HG03565 (cell line): ENCODE results near the gene TPBG.
A peak's percentile ranks its signal among the peaks of the same experiment; 100 is the strongest.

ENCODE experiments used
- ATAC-seq: cut with Tn5 transposase; IDR thresholded peaks from one replicate; pipeline ENCODE4 v1.9.1; 2021; ENCODE audit warnings: mild to moderate bottlenecking, moderate library complexity; ENCODE audit not compliant: unreplicated experiment

TPBG gene, protein sequence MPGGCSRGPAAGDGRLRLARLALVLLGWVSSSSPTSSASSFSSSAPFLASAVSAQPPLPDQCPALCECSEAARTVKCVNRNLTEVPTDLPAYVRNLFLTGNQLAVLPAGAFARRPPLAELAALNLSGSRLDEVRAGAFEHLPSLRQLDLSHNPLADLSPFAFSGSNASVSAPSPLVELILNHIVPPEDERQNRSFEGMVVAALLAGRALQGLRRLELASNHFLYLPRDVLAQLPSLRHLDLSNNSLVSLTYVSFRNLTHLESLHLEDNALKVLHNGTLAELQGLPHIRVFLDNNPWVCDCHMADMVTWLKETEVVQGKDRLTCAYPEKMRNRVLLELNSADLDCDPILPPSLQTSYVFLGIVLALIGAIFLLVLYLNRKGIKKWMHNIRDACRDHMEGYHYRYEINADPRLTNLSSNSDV

DNA sequence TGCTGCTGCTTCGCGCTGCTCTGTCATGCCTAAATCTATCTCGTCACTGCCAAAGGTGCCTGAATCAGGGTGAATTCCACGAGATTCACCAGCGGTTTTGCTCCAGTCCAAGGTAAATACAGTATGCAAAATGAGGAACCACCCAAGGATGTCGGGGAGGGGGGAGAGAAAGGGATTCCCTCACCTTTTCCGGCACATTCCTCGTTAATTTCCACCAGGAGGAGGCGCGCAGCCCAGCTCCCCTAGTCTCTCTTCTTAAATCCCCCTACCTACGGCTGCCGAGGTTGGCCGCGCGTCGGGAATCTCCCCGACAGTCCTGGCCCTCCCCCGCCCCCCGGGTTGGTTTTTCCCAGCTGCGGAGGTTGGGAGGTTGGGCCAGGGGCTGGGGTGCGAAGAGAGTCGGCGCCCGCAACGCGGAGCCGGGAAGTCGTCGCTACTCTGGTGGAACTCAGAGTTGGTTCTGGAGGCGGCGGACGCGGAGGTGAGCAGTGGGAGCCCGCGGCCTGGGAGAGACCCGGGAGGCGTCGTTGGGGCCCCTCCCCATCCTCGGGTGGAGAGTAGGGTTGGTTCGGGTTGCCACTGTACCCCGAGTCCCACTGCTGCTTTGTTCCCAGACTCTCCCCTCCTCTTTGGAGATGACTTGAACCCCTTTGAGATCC, at the start of gene TPBG:
TSS of gene TPBG (plus strand) at position 390 of the 659 bp plus-strand sequence. CDS start 1,145 bp downstream, outside the sequence.
- ATAC-seq, result no peak

DNA sequence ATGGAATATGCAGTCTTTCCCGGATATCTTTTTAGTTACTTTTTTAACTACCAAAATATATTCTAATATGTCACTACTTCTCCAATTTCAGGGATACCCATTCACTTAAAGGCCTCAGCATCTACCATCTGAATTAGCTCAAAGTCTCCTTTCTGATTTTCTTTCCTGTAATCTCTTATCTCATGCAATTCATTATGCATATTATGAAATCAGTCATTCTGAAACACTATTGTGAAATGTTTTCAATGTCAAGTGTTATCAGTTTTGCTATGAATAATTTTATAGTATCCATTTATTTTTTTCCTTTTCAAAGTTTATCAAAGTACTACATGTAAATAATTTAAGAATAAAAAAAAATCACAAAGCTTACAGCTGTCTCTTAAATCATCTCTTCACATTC, 41.2 kb upstream of the TPBG start:
- no peak for ATAC-seq

DNA sequence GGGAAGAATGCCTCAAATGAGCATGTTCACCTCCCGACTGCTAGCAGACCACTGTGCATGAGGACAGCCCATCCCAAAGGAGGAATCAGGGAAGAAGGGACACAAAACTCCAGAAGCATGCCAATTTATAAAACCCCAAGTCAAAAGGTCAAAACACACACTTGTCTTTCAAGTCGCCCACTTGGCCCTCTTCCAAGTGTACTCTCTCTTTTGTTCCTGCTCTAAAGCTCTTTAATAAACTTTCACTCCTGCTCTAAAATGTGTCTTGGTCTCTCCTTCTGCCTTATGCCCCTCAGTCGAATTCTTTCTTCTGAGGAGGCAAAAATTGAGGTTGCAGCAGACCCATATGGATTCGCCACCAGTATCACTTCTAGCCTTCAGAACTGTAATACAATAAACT, 33.9 kb upstream of the TPBG start:
- no peak for ATAC-seq

- no peak for ATAC-seq
Measured at GRCh38 chr6:82330171-82330804, 33.3 kb upstream of the TPBG start.

DNA sequence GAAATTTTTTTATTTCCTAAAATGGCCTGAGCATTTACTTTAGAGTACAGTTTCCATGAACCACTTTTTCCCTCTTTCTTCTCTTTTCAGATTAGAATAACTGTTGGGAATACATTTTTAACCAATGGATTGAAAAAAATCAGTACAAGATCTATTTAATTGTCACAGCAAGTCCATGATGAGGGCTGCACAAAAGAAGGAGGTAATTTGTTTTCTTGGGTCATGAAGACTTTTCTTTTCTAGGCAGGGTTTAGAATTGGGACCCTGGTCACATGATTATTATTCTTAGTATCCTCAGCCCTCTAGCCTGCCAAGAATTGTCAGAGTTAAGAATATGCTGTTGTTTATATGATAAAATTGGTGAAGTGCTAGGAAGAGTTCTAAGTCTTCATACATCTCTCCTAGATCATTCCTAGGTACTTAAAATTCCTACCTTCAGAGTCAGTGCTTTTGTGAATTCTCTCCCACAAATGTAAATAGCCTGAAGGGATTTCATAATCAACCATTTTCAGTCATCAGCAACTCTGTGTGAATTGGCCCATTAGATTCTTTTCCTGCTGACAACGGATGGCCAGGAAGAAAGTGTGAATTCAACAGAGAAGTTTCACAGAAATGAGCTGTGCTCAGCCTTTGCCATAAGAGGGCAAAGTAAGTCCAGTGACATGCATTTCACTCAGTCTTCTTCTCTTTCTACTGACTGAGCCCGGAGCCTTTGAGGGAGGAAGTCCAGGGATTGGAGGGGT, 32.4 kb upstream of the TPBG start:
- ATAC-seq, result peak; percentile 59

GRCh38 chr6:82333781-82334180, 29.8 kb upstream of the TPBG start:
- no peak for ATAC-seq

GRCh38 chr6:82337688-82338257, 25.8 kb upstream of the TPBG start:
- no peak for ATAC-seq

DNA sequence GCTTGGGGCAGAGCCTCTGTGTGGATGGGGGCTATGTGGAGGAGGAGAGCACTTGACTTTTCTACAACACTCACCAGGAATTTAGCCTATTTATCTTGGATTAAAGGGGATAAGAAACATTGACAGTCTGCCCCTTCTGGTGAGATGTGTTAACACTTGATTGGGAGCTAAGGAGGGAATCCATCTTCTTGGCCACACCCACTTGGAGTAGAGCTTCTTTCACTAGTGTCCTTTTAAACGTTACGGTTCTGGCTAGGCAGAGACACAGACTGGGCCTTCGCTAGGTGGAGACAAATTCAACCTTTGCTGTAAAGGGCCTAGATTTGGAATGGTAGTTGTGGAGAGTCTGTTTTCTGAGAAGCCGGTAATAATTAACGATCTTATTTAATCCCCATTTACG, 15.5 kb upstream of the TPBG start:
- ATAC-seq, result no peak

- ATAC-seq, result no peak
Measured at GRCh38 chr6:82353848-82354247, 9.8 kb upstream of the TPBG start.

GRCh38 chr6:82360552-82360951, 3.1 kb upstream of the TPBG start:
- no peak for ATAC-seq

DNA sequence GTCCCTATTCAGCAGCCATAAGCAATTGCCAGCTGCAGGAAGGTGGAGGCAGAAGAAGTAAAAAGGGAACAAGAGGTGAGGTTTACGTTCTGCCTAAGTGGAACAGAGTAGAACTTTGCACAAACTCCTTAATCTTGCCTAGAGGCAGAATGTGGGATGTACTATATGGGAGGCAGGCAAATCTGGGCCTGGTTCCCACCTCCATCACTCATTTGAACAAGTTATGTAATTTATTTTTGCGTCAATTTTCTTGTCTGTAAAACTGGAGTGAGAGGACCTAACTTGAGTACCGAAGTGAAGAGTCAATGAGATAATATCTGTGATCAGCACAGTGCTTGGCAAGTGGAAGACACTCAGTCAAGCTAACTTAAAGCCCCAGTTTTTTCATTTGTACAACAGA, 2.0 kb upstream of the TPBG start:
- no peak for ATAC-seq

GRCh38 chr6:82362144-82362543, 1.5 kb upstream of the TPBG start:
- ATAC-seq, result no peak

- ATAC-seq, result no peak
Measured at GRCh38 chr6:82362878-82363427, 664 bp upstream of the TPBG start.

DNA sequence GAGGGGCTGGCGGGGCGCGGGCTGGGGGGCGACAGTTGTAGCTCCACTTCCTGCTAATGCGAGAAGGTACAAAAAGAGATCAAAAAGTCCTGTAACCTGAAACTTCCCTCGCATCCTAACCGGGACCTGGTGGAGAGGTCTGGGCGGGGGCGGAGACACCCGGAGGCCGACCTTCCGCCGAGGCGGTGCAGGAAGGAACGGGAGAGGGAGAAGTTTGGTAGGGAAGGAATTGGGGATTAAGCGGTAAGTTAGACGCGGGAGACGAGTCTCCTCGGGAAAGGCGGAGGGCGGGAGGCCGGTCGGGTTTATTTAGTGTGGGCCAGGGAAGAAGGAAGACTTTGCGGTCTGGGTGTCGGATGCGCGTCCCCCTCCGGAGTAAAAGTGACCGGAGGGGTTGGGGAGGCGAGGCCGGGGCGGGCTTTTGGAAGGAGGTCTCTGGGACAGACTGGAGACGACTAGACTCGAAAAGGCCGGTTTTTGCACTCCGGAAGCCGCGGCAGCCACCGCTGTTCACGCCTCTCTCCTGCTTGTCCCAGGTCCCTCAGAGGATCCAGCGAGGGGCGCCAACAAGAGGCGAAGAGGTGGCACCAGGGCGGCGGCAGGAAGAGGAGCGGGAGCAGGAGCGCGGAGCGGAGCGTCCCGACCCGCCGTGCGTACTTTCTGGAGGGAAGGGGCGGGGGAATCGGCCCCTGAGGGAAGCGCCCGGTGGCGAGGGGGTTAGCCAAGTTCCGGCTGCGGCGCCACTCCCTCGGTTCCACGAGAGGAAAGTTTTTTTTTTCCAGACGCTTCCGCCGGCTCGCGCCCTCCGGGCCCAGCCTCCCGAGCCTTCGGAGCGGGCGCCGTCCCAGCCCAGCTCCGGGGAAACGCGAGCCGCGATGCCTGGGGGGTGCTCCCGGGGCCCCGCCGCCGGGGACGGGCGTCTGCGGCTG, 734 bp downstream of the TPBG start:
- ATAC-seq, result no peak

- ATAC-seq, result no peak
Measured at GRCh38 chr6:82365016-82365795, 1.6 kb downstream of the TPBG start.

GRCh38 chr6:82367704-82368103, 4.1 kb downstream of the TPBG start:
- no peak for ATAC-seq

GRCh38 chr6:82370788-82371187, 7.2 kb downstream of the TPBG start:
- ATAC-seq, result no peak

GRCh38 chr6:82371799-82372546, 8.4 kb downstream of the TPBG start:
- ATAC-seq, result no peak
